Right atrium auricular region (tissue), 2 donors: ENCODE data around the gene ARMC9. TPM values are rescaled to one million over a fixed set of nuclear protein-coding genes. Genes with fewer than 3 reads are reported as not detected.

Source experiments
- DNase-seq: peaks from one replicate; pipeline ENCODE4 v3.0.0-alpha.2; 2019; ENCODE audit warnings: low spot score
- H3K27ac ChIP-seq, 2 donors: fragments of 200-600 bp; sonication (generic); 1 replicate in 1 of 2; 2 replicates in 1 of 2; pipeline ENCODE4 v1.5.1; 2016 to 2019
- H3K27me3 ChIP-seq, 2 donors: fragments of 200-600 bp; sonication (generic); one replicate each; pipeline versions ENCODE4 v1.5.1 to v1.6.0; 2017 to 2019
- H3K36me3 ChIP-seq: fragments of 200-600 bp; sonication (generic); one replicate; pipeline ENCODE4 v1.5.1; 2016
- H3K4me1 ChIP-seq, 2 donors: fragments of 200-600 bp; sonication (generic); one replicate each; pipeline versions ENCODE4 v1.5.1 to v1.6.0; 2017 to 2019
- H3K4me3 ChIP-seq, 2 donors: fragments of 200-600 bp; sonication (generic); 1 replicate in 1 of 2; 2 replicates in 1 of 2; pipeline ENCODE4 v1.5.1; 2017 to 2019; ENCODE audit warnings: mild to moderate bottlenecking in 1 of 2, moderate library complexity in 1 of 2
- H3K9me3 ChIP-seq, 2 donors: fragments of 200-600 bp; sonication (generic); one replicate each; pipeline ENCODE4 v1.5.1; 2019
- total RNA-seq, 2 donors: library from RNA; depleted of rRNA; stranded (reverse); fragments of >200 nt; gene quantifications; one replicate each; pipeline ENCODE4 v1.1.0, GENCODE V29; 2016
- TF ChIP-seq, protein P1 (sequence below), 2 donors: fragments of 200-600 bp; sonication (generic); IDR thresholded peaks; one replicate each; pipeline ENCODE4 v1.5.1; 2019; ENCODE audit warnings: antibody characterized with exemption in 2 of 2

The ARMC9 gene
- total RNA-seq, 2 donors from 2014 or later = 2.0 to 2.9 TPM

DNA sequence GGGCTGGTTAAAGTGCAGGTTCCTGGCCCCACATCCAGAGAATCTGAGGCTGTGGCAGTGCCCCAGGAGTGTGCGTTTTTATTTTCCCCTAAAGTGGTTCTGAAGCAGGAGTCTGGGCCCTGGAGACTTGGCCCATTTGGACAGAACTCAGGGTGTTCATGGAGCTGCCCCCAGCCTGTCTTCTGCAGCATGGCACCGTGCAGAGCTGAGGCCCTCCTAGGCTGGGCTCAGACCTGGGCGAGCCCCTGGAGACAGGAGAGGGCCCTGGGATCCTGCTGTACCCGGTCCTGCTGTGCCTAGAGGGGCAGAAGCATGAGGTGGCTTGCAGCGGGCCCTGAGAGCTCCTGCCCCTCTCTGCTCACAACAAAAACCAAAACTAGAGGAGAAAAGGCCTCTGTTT, 138.3 kb downstream of the ARMC9 start:
- TF ChIP-seq, protein P1, sequence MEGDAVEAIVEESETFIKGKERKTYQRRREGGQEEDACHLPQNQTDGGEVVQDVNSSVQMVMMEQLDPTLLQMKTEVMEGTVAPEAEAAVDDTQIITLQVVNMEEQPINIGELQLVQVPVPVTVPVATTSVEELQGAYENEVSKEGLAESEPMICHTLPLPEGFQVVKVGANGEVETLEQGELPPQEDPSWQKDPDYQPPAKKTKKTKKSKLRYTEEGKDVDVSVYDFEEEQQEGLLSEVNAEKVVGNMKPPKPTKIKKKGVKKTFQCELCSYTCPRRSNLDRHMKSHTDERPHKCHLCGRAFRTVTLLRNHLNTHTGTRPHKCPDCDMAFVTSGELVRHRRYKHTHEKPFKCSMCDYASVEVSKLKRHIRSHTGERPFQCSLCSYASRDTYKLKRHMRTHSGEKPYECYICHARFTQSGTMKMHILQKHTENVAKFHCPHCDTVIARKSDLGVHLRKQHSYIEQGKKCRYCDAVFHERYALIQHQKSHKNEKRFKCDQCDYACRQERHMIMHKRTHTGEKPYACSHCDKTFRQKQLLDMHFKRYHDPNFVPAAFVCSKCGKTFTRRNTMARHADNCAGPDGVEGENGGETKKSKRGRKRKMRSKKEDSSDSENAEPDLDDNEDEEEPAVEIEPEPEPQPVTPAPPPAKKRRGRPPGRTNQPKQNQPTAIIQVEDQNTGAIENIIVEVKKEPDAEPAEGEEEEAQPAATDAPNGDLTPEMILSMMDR (IDR thresholded peaks at IDR 0.05) = no peak
- H3K9me3 ChIP-seq = no peaks in the 10 kb centered on the region
- H3K4me1 ChIP-seq = no peaks in the 10 kb centered on the region
- H3K36me3 ChIP-seq = no peaks in the 10 kb centered on the region
- H3K4me3 ChIP-seq = no peak overlapping the region
- DNase-seq = peak; percentile 38
- no peaks in the 10 kb centered on the region for H3K27me3 ChIP-seq
- H3K27ac ChIP-seq = no peak overlapping the region

DNA sequence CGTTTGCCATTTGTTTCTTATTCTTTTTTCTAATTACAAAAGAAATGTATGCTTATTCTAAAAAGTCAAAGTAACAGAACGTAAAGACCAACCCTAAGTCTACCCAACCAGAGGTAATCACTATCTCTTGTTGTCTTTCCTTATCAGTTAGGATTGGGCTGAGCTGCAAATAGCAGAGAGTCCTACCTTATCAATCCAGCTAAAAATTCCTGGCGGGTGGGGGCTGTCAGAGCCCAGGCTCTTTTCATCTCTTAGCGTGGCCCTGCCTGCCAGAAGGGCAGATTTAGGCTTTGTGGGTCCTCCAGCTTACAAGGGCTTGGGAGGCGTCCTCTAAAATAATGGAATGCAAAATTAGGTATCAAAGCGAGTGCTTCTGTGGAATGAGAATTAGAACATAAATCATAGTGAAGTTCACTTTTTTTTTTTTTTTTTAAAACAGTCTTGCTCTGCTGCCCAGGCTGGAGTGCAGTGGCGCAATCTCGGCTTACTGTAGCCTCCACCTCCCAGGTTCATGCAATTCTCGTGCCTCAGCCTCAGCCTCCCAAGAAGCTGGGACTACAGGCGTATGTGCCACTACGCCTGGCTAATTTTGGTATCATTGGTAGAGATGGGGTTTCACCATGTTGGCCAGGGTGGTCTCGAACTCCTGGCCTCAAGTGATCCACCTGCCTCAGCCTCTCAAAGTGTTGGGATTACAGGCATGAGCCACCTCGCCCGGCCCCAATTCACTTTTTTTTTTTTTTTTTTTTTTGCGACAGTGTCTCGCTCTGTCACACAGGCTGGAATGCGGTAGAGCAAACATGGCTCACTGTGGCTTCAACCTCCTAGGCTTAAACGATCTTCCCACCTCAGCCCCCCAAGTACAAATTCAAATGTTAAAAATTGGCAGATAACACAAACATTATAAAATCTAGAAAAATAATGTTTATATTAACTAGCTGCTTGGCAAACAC, 139.7 kb downstream of the ARMC9 start:
- TF ChIP-seq, protein P1 (IDR thresholded peaks at IDR 0.05) = no peak
- Histone ChIP-seq H3K27ac (no peak overlapping the region), H3K36me3 (no peaks in the 10 kb centered on the region), H3K27me3 (no peaks in the 10 kb centered on the region), H3K4me1 (no peaks in the 10 kb centered on the region), H3K9me3 (no peaks in the 10 kb centered on the region), H3K4me3 (no peak overlapping the region)
- no peak for DNase-seq

DNA sequence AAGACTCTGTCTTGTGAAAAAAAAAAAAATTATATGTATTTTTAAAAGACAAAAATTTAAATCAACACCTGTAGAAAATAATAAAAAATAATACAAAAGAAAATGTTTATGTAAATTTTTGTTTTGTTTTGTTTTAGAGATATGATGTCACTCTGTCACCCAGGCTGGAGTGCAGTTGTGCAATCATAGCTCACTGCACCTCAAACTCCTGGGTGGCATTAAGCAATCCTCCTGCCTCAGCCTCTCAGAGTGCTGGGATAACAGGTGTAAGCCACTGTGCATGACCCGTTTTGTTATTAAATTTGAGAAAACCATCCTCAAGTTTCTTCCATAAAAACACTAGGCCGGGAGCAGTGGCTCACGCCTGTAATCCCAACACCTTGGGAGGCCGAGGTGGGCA, 140.9 kb downstream of the ARMC9 start:
- Histone ChIP-seq H3K27me3 (no peaks in the 10 kb centered on the region), H3K27ac (no peak overlapping the region), H3K9me3 (no peaks in the 10 kb centered on the region), H3K4me1 (no peaks in the 10 kb centered on the region), H3K36me3 (no peaks in the 10 kb centered on the region), H3K4me3 (no peak overlapping the region)
- no peak for DNase-seq
- TF ChIP-seq, protein P1 (IDR thresholded peaks at IDR 0.05) = no peak

DNA sequence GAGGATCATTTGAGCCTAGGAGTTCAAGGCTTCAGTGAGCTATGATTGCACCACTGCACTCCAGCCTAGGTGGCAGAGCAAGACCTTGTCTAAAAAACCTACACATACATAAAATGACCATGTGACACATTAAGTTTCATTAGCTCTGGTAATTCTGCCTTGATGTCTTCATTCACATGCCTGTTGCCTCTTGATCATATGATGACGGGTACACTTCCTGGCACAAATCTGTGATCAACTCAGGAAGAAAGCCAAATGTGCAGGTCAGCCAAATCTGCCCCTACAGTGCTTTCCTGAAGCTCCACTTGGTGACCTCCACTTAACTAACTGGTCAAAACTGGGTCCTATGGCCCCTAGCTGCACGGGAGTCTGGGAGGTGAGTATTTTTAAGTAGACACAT, 142.7 kb downstream of the ARMC9 start:
- DNase-seq = no peak
- H3K27ac ChIP-seq = no peak overlapping the region
- H3K9me3 ChIP-seq = no peaks in the 10 kb centered on the region
- H3K4me1 ChIP-seq = no peaks in the 10 kb centered on the region
- H3K4me3 ChIP-seq = no peak overlapping the region
- TF ChIP-seq, protein P1 (IDR thresholded peaks at IDR 0.05) = no peak
- no peaks in the 10 kb centered on the region for H3K27me3 ChIP-seq
- no peaks in the 10 kb centered on the region for H3K36me3 ChIP-seq

DNA sequence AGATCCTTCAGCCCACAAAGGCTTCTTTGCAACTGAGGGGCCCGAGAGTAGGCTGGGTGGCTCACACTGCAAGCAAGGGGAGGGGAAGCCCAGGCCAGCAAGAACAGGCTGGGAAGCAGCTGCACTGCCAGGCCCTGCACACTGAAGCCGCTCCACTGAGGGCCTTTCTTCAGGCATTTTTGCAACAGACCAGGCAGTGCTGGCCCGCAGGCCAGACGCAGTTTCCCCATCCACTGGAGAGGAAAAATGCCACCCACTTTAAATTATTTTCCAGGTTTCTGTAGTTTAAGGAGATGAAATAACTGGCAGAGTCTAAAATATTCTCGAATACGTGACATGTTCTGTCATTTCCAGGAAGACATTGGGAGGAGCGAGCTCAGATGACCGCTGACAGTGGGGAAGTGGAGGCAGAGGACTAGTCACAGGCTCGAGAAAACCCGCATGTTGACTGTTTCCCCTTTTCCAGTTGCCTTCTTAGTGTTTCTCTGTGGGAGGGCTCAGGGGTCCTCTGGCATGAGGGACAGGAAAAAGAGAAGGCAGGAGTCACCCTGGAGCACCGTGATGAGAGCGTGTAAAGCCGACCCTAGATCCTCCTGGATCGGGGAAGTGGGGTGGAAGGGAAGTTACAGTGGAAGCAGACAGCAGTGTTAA, 143.8 kb downstream of the ARMC9 start:
- Histone ChIP-seq H3K4me1 (no peaks in the 10 kb centered on the region), H3K27ac (no peak overlapping the region), H3K4me3 (no peak overlapping the region), H3K9me3 (no peaks in the 10 kb centered on the region), H3K36me3 (no peaks in the 10 kb centered on the region), H3K27me3 (no peaks in the 10 kb centered on the region)
- TF ChIP-seq, protein P1 (IDR thresholded peaks at IDR 0.05) = no peak
- DNase-seq = no peak
